AG04449 (cell line): ENCODE results near the gene PLXDC1.

ENCODE experiments used
- CTCF ChIA-PET: fragments of 350-600 bp; formaldehyde crosslinking; extraction: SDS; loops from one replicate; lab custom pipeline; 2021; ENCODE audit warnings: antibody characterized with exemption; lab: Yijun Ruan, JAX
- POLR2A ChIA-PET: fragments of 400-600, 350-600 bp; formaldehyde crosslinking; extraction: SDS; loops from one replicate; lab custom pipeline; 2020; ENCODE audit warnings: antibody characterized with exemption, inconsistent platforms; lab: Yijun Ruan, JAX
- DNase-seq: peaks from one replicate; pipeline ENCODE4 v3.0.0-alpha.2; 2010; ENCODE audit warnings: low read depth, low spot score
- H3K4me3 ChIP-seq: 2 replicates; pipeline ENCODE4 v1.5.1; 2011; ENCODE audit warnings: low read depth, mild to moderate bottlenecking, control low read depth, low read length
- TF ChIP-seq, protein P1 (sequence below): IDR thresholded peaks from one replicate; pipeline ENCODE4 v1.5.1; 2011; ENCODE audit warnings: mild to moderate bottlenecking, moderate library complexity, low read length, control low read depth, inconsistent platforms; ENCODE audit not compliant: insufficient read depth; ENCODE audit errors: missing control alignments

Gene PLXDC1

DNA sequence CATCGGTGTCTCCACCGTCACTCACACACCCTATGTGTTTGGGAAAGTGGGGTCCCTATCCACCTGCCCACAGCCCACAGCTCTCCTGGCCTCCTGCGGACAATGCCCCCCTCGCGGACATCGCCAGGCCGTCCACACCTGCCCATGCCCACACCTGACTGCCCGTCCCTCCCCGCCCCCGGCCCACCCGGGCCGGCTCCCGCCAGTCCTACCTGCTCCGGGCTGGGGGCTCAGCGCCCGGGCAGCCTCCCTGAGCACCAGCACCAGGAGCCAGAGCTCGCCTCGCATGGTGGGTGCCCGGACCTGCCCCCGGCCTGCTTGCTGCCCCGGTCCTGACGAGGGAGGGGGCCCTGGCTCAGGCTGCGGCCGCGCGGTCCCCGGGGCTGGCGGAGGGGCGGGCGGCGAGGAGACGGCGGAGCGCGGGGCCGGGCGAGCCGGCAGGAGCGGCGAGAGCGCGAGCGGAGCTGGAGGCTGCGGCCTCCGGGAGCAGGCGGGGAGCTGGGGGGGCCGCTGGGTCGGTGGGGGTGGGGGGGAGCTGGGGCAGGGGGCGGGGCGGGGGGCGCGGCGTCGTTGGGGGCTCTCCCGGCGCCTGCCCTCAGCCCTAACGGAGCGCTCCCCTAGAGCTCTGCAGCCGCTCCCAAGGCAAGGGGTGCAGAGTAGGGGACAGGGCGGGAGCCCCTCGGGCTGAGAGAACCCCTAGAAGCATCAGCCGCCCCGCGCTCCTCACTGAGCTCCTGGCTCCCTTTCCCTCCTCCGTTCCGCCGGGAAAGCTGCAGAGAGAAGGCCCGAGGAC lies at the start of gene PLXDC1:
Gene PLXDC1 (minus strand): TSS at position 488 of the 793 bp plus-strand sequence. CDS start 200 bp downstream, at position 288.
- DNase-seq = no peak
- POLR2A ChIA-PET = no interaction called here
- peak within 1 kb of the TSS; percentile 96 for H3K4me3 ChIP-seq
- TF ChIP-seq, protein P1, sequence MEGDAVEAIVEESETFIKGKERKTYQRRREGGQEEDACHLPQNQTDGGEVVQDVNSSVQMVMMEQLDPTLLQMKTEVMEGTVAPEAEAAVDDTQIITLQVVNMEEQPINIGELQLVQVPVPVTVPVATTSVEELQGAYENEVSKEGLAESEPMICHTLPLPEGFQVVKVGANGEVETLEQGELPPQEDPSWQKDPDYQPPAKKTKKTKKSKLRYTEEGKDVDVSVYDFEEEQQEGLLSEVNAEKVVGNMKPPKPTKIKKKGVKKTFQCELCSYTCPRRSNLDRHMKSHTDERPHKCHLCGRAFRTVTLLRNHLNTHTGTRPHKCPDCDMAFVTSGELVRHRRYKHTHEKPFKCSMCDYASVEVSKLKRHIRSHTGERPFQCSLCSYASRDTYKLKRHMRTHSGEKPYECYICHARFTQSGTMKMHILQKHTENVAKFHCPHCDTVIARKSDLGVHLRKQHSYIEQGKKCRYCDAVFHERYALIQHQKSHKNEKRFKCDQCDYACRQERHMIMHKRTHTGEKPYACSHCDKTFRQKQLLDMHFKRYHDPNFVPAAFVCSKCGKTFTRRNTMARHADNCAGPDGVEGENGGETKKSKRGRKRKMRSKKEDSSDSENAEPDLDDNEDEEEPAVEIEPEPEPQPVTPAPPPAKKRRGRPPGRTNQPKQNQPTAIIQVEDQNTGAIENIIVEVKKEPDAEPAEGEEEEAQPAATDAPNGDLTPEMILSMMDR = no peak
- CTCF ChIA-PET = interaction anchor here (0.6 to 8.4 kb wide), 21 partner anchors 11 to 708 kb away, joined by 3 to 382 read pairs (median 5); partner anchors contain the start of gene ARL5C

DNA sequence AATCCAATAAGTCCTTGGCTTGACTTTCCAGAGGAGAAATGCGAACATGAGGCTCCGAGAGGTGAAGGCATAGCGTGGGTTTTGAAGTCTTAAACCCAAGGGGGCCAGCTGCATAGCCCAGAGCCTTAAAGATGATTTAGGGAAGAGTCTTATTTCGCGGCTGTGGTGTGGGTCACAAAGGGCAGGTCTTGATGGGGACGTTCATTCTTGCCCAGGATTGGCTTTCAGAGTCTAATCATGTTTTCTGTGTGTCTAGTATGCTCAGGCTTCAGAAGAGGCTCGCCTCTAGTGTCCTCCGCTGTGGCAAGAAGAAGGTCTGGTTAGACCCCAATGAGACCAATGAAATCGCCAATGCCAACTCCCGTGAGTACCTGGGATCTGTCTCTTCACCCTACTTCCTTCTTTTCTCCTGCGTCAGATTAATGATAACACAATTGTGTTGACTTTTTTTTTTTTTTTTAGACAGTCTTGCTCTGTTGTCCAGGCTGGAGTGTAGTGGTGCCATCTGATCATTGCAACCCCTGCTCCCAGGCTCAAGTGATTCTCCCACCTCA lies 49.6 kb upstream of the PLXDC1 start:
- DNase-seq = no peak
- TF ChIP-seq, protein P1 = no peak
- H3K4me3 ChIP-seq = peak overlapping the region; percentile 95
- CTCF ChIA-PET = interaction anchor here (2.1 to 13.8 kb wide), 2 partner anchors 39 to 218 kb away, joined by 6 to 429 read pairs; no protein-coding TSS in a partner anchor
- POLR2A ChIA-PET = no interaction called here

DNA sequence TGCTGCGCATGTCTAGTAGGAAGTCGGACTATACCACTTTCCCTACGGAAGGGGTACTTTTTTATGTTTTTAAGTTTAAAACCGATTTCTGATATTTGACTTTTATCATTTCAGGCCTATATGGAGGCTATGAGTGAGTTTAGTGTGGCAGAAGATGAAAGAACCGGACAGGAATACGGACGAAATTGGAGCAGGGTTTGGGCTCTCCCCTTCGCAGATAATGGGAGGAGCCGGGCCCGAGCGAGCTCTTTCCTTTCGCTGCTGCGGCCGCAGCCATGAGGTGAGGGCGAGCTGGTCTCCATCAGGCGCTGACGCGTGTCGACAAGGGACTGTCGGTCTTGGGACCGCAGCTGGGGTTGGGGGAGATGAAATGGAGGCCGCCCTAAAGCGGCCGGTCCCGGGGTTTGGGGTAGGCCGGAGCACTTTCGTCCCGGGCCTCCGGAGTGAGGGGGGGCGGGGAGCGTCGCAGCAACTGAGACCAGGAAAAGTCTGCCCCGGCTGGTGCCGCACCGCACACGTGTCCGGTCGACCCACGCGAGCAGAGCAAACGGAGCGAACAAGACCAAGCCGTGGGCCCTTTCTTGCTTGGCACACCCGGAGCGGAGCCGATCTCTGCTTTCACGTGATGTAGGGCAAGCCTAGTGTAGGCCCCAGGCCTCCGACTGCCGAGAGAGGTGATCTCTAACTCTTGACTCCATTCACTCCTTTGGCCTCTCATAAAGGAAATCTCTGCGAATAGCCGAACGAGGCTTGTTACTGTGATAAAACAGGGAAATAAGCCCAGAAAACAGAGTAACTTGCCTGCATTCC lies 48.8 kb upstream of the PLXDC1 start, which contains the start of gene RPL19:
Gene RPL19 (plus strand): TSS at position 214 of the 810 bp plus-strand sequence. CDS start 62 bp downstream, at position 276.
- TF ChIP-seq, protein P1 = no peak
- peak within 1 kb of the TSS; percentile 95 for H3K4me3 ChIP-seq
- POLR2A ChIA-PET = interaction anchor here (0.6 to 1.6 kb wide), 18 partner anchors 9 to 426 kb away, joined by 3 to 13 read pairs (median 4); partner anchors contain the start of gene RPL23
- DNase-seq = no peak
- CTCF ChIA-PET = interaction anchor here (1.1 to 13.8 kb wide), 4 partner anchors 26 to 217 kb away, joined by 4 to 429 read pairs (median 10); no protein-coding TSS in a partner anchor

DNA sequence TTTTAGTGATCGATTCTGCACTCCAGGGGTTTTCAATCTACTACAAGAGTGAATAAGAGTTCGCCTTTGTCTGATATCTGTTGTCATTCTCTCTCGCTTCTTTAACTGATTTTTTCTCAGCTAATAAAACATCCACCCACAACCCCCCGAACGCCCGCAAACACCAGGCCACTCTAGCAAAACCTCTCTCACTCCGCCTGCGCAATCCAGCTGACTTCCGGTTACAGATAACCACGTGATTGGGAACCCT lies 48.3 kb upstream of the PLXDC1 start:
- POLR2A ChIA-PET = interaction anchor here (0.6 to 1.6 kb wide), 18 partner anchors 9 to 425 kb away, joined by 3 to 13 read pairs (median 4); partner anchors contain the start of gene RPL23
- DNase-seq = peak; percentile 73
- TF ChIP-seq, protein P1 = no peak

DNA sequence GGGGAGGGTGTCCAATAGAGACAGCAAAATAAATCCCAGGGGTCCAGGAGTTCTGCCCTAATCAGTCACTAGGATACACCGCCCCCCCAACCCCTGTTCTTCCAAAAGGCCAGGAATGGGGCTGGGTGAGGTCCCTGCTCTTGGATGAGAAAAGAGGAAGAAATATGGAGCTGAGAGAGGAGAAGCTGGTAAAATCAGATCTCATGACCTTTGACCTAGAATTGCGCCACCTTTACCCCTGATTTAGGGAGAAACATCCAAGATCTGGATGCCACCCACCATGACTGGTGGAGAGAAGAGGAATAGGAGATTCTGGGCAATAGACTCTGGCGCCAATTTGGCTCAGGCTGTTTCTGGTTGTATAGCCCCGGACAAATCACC lies 46.7 kb upstream of the PLXDC1 start:
- CTCF ChIA-PET = interaction anchor here (1.0 to 13.8 kb wide), 4 partner anchors 24 to 215 kb away, joined by 3 to 429 read pairs (median 10); no protein-coding TSS in a partner anchor

More for the DNA sequence above, 48.3 kb upstream of the PLXDC1 start:
- CTCF ChIA-PET = interaction anchor here (1.1 to 13.8 kb wide), 4 partner anchors 25 to 217 kb away, joined by 4 to 429 read pairs (median 10); no protein-coding TSS in a partner anchor
- H3K4me3 ChIP-seq = peak overlapping the region; percentile 95

More for the DNA sequence above, 46.7 kb upstream of the PLXDC1 start:
- peak overlapping the region; percentile 78; the same call in 1 of the 2 replicates for H3K4me3 ChIP-seq
- POLR2A ChIA-PET = interaction anchor here (0.6 kb wide), 1 partner anchor 44 kb away, joined by 3 read pairs; no protein-coding TSS in a partner anchor
- DNase-seq = no peak
- TF ChIP-seq, protein P1 = no peak
